HEK293 (cell line): Measurements from ENCODE around the gene MPPED1.

Experiments used
- CTCF ChIA-PET: fragments of 350-600 bp; formaldehyde crosslinking; extraction: SDS; loops from one replicate; lab custom pipeline; 2021; ENCODE audit warnings: antibody characterized with exemption; lab: Yijun Ruan, JAX
- POLR2A ChIA-PET: fragments of 300-600 bp; formaldehyde crosslinking; extraction: SDS; loops from one replicate; lab custom pipeline; 2020; ENCODE audit warnings: antibody characterized with exemption, inconsistent platforms; lab: Yijun Ruan, JAX
- H3K27ac ChIP-seq: fragments of 200-500 bp; sonication (Bioruptor generic); 2 replicates; pipeline ENCODE4 v1.5.1; 2014; ENCODE audit warnings: low read depth, low read length, control low read depth, inconsistent platforms; ENCODE audit errors: extremely low read depth
- H3K36me3 ChIP-seq, 2 experiments: fragments of 200-500 bp in 1 of 2; sonication (Bioruptor generic) in 1 of 2; 1 replicate in 1 of 2; 2 replicates in 1 of 2; pipeline ENCODE4 v1.5.1; 2014 to 2017; ENCODE audit warnings: inconsistent platforms in 2 of 2, low read length in 2 of 2; ENCODE audit not compliant: control insufficient read depth in 2 of 2, insufficient read depth in 1 of 2
- H3K4me1 ChIP-seq: fragments of 200-500 bp; sonication (Bioruptor generic); 2 replicates; pipeline ENCODE4 v1.5.1; 2014; ENCODE audit warnings: mild to moderate bottlenecking, low read length, inconsistent platforms; ENCODE audit not compliant: control insufficient read depth, insufficient read depth
- H3K4me3 ChIP-seq: 2 replicates; pipeline ENCODE4 v1.5.1; 2011; ENCODE audit warnings: low read depth, mild to moderate bottlenecking, control low read depth, low read length, moderate library complexity
- H3K9me3 ChIP-seq: fragments of 200-500 bp; sonication (Bioruptor generic); 2 replicates; pipeline ENCODE4 v1.5.1; 2014; ENCODE audit warnings: low read depth, low read length, inconsistent platforms; ENCODE audit not compliant: control insufficient read depth, insufficient read depth
- BCL11B ChIP-seq: fragments of 450-650 bp; formaldehyde crosslinking; IDR thresholded peaks from 2 replicates; pipeline ENCODE4 v1.5.1; 2016; ENCODE audit warnings: low read depth, missing biosample characterization, missing genetic modification characterization
- SP3 ChIP-seq: fragments of 450-650 bp; formaldehyde crosslinking; IDR thresholded peaks from 2 replicates; pipeline ENCODE4 v1.5.1; 2016; ENCODE audit warnings: missing biosample characterization, missing genetic modification characterization
- YY2 ChIP-seq: fragments of 450-650 bp; formaldehyde crosslinking; IDR thresholded peaks from 2 replicates; pipeline ENCODE4 v1.5.1; 2016; ENCODE audit warnings: missing biosample characterization, missing genetic modification characterization
- ZBTB17 ChIP-seq: fragments of 450-650 bp; formaldehyde crosslinking; IDR thresholded peaks from 2 replicates; pipeline ENCODE4 v1.5.1; 2016; ENCODE audit warnings: missing biosample characterization, missing genetic modification characterization
- ZBTB21 ChIP-seq: fragments of 450-650 bp; formaldehyde crosslinking; IDR thresholded peaks from 2 replicates; pipeline ENCODE4 v1.5.1; 2017; ENCODE audit warnings: missing biosample characterization, missing genetic modification characterization
- ZBTB8A ChIP-seq: fragments of 450-650 bp; formaldehyde crosslinking; IDR thresholded peaks from 2 replicates; pipeline ENCODE4 v1.5.1; 2016; ENCODE audit warnings: missing biosample characterization, missing genetic modification characterization
- ZIC2 ChIP-seq: fragments of 450-650 bp; formaldehyde crosslinking; IDR thresholded peaks from 2 replicates; pipeline ENCODE4 v1.5.1; 2016; ENCODE audit warnings: missing biosample characterization, missing genetic modification characterization
- ZNF10 ChIP-seq: fragments of 450-650 bp; formaldehyde crosslinking; IDR thresholded peaks from 2 replicates; pipeline ENCODE4 v1.5.1; 2017; ENCODE audit warnings: missing biosample characterization, missing genetic modification characterization
- ZNF114 ChIP-seq: fragments of 450-650 bp; formaldehyde crosslinking; IDR thresholded peaks from 2 replicates; pipeline ENCODE4 v1.5.0; 2017; ENCODE audit warnings: missing biosample characterization, missing genetic modification characterization
- ZNF2 ChIP-seq: fragments of 450-650 bp; formaldehyde crosslinking; IDR thresholded peaks from 2 replicates; pipeline ENCODE4 v1.5.1; 2016; ENCODE audit warnings: missing biosample characterization, missing genetic modification characterization
- ZNF23 ChIP-seq: fragments of 450-650 bp; formaldehyde crosslinking; IDR thresholded peaks from 2 replicates; pipeline ENCODE4 v1.5.1; 2016; ENCODE audit warnings: missing biosample characterization, missing genetic modification characterization, borderline replicate concordance
- ZNF366 ChIP-seq: fragments of 450-650 bp; formaldehyde crosslinking; conservative IDR thresholded peaks from 2 replicates; pipeline ENCODE4 v1.5.1; 2016; ENCODE audit warnings: missing biosample characterization, missing genetic modification characterization
- ZNF394 ChIP-seq: fragments of 450-650 bp; formaldehyde crosslinking; IDR thresholded peaks from 2 replicates; pipeline ENCODE4 v1.5.1; 2016; ENCODE audit warnings: missing biosample characterization, missing genetic modification characterization, mild to moderate bottlenecking, moderate library complexity, borderline replicate concordance
- ZNF426 ChIP-seq: fragments of 450-650 bp; formaldehyde crosslinking; IDR thresholded peaks from 2 replicates; pipeline ENCODE4 v1.5.1; 2017; ENCODE audit warnings: missing biosample characterization, missing genetic modification characterization, mild to moderate bottlenecking, inconsistent platforms, moderate library complexity
- ZNF518A ChIP-seq: fragments of 450-650 bp; formaldehyde crosslinking; conservative IDR thresholded peaks from 2 replicates; pipeline ENCODE4 v1.5.1; 2016; ENCODE audit warnings: low read depth, missing biosample characterization, missing genetic modification characterization
- ZNF521 ChIP-seq: fragments of 450-650 bp; formaldehyde crosslinking; IDR thresholded peaks from 2 replicates; pipeline ENCODE4 v1.5.1; 2017; ENCODE audit warnings: missing biosample characterization, mild to moderate bottlenecking, missing genetic modification characterization
- ZNF658 ChIP-seq: fragments of 450-650 bp; formaldehyde crosslinking; IDR thresholded peaks from 2 replicates; pipeline ENCODE4; 2016; ENCODE audit warnings: missing biosample characterization, missing genetic modification characterization
- TF ChIP-seq, protein P1 (sequence below): fragments of 450-650 bp; formaldehyde crosslinking; optimal IDR thresholded peaks from 2 replicates; pipeline ENCODE3; 2016; ENCODE audit warnings: missing biosample characterization, mild to moderate bottlenecking, missing genetic modification characterization
- TF ChIP-seq, protein P2 (sequence below): fragments of 450-650 bp; formaldehyde crosslinking; IDR thresholded peaks from 2 replicates; pipeline ENCODE4 v1.5.1; 2016; ENCODE audit warnings: missing biosample characterization, missing genetic modification characterization

MPPED1 gene

GRCh38 chr22:43411869-43412807 is at the start of gene MPPED1:
MPPED1 (plus strand) TSS chr22:43412014; CDS start chr22:43424986, 12,972 bp downstream.
- H3K36me3 ChIP-seq = no peaks in the 10 kb centered on the region
- no peaks in the 10 kb centered on the region for H3K9me3 ChIP-seq
- ChIA-PET POLR2A (no interaction called here), CTCF (no interaction called here)
- H3K4me3 ChIP-seq = no peak within 1 kb of the TSS
- no peaks in the 10 kb centered on the region for H3K4me1 ChIP-seq
- TF ChIP-seq ZBTB17 (tag by site-specific recombination) (peak; percentile 99), ZNF366 (tag by site-specific recombination) (peak; percentile 99), ZNF394 (tag by site-specific recombination) (peak; percentile 48; the same call in 1 of the 2 replicates), ZNF426 (tag by site-specific recombination) (no peak), ZNF23 (peak; percentile 75; the same call in 1 of the 2 replicates), ZBTB8A (tag by site-specific recombination) (peak; percentile 36), BCL11B (tag by site-specific recombination) (no peak), ZNF2 (no peak), ZBTB21 (tag by site-specific recombination) (no peak), ZNF658 (no peak), YY2 (no peak), ZNF10 (tag by site-specific recombination) (no peak), ZIC2 (tag by site-specific recombination) (no peak)
- TF ChIP-seq, protein P1, sequence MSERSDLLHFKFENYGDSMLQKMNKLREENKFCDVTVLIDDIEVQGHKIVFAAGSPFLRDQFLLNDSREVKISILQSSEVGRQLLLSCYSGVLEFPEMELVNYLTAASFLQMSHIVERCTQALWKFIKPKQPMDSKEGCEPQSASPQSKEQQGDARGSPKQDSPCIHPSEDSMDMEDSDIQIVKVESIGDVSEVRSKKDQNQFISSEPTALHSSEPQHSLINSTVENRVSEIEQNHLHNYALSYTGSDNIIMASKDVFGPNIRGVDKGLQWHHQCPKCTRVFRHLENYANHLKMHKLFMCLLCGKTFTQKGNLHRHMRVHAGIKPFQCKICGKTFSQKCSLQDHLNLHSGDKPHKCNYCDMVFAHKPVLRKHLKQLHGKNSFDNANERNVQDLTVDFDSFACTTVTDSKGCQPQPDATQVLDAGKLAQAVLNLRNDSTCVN = peak; percentile 25
- TF ChIP-seq, protein P2, sequence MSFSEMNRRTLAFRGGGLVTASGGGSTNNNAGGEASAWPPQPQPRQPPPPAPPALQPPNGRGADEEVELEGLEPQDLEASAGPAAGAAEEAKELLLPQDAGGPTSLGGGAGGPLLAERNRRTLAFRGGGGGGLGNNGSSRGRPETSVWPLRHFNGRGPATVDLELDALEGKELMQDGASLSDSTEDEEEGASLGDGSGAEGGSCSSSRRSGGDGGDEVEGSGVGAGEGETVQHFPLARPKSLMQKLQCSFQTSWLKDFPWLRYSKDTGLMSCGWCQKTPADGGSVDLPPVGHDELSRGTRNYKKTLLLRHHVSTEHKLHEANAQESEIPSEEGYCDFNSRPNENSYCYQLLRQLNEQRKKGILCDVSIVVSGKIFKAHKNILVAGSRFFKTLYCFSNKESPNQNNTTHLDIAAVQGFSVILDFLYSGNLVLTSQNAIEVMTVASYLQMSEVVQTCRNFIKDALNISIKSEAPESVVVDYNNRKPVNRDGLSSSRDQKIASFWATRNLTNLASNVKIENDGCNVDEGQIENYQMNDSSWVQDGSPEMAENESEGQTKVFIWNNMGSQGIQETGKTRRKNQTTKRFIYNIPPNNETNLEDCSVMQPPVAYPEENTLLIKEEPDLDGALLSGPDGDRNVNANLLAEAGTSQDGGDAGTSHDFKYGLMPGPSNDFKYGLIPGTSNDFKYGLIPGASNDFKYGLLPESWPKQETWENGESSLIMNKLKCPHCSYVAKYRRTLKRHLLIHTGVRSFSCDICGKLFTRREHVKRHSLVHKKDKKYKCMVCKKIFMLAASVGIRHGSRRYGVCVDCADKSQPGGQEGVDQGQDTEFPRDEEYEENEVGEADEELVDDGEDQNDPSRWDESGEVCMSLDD = no peak
- no peak within 1 kb of the TSS; the same call in 1 of the 2 replicates for H3K27ac ChIP-seq

- CTCF ChIA-PET = interaction anchor here (0.7 to 3.3 kb wide), 3 partner anchors 17 to 176 kb away, joined by 3 to 32 read pairs (median 3); no protein-coding TSS in a partner anchor
- H3K4me1 ChIP-seq = no peaks in the 10 kb centered on the region
- H3K27ac ChIP-seq = no peak overlapping the region
- no peaks in the 10 kb centered on the region for H3K36me3 ChIP-seq
- H3K4me3 ChIP-seq = no peak overlapping the region
- H3K9me3 ChIP-seq = no peaks in the 10 kb centered on the region
- no peak for TF ChIP-seq ZNF521 (tag by site-specific recombination)
- no peak for TF ChIP-seq ZNF114 (tag by site-specific recombination)
- no peak for TF ChIP-seq ZNF518A (tag by site-specific recombination)
- TF ChIP-seq SP3 (tag by site-specific recombination) = no peak
- TF ChIP-seq, all 188 proteins: peak for 0
- POLR2A ChIA-PET = no interaction called here
Measured at GRCh38 chr22:43363315-43364168, 48.3 kb upstream of the MPPED1 start.
